Brain microvascular endothelial cell (primary cell): ENCODE results near the gene KLHL21.

Experiments used
- DNase-seq: peaks from one replicate; pipeline ENCODE4 v3.0.0-alpha.2; 2020
- H3K27ac ChIP-seq: fragments of 250-450 bp; sonication (Bioruptor Pico); 2 replicates; pipeline ENCODE4 v1.5.1; 2020; ENCODE audit warnings: mild to moderate bottlenecking, moderate library complexity
- H3K27me3 ChIP-seq: fragments of 250-450 bp; sonication (Bioruptor Pico); replicated peaks from 2 replicates; pipeline ENCODE4 v1.5.1; 2020; ENCODE audit warnings: mild to moderate bottlenecking
- H3K36me3 ChIP-seq: fragments of 250-450 bp; sonication (Bioruptor Pico); replicated peaks from 2 replicates; pipeline ENCODE4 v1.5.1; 2020; ENCODE audit warnings: mild to moderate bottlenecking
- H3K4me3 ChIP-seq: 2 replicates; pipeline ENCODE4 v1.5.1; 2011; ENCODE audit warnings: low read depth, mild to moderate bottlenecking, control low read depth, low read length, moderate library complexity
- in situ Hi-C: cut with HindIII; loops from 2 replicates; pipeline ENCODE4 v1.10.0; 2017; ENCODE audit warnings: low sequenced_read_pairs, low pct_ligation_motif_present
- TF ChIP-seq, protein P1 (sequence below): IDR thresholded peaks from 2 replicates; pipeline ENCODE4 v1.5.1; 2011; ENCODE audit warnings: low read depth, mild to moderate bottlenecking, moderate library complexity, low read length, control low read depth, inconsistent platforms; ENCODE audit errors: missing control alignments

The KLHL21 gene

DNA sequence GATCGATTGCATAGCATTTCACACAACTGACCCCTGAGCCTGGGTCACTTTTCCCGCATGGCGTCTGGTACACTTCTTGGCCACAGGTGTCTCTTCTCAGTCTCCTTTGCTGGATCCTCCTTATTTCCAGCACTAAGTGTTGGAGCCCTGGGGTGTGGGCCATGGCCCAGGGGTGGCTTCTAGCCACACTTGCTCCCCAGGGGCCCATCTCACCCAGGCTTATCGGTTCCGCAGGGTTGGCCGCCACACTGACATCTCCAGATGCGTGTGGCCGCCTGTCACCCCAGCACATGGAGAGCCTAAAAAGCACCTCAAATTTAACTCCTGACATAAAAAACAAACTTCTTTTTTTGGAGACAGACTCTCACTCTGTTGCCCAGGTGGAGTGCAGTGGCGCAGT is 24.4 kb upstream of the KLHL21 start:
- in situ Hi-C loops: no loop called here
- Histone ChIP-seq H3K27me3 (no peaks in the 10 kb centered on the region), H3K4me3 (no peak overlapping the region), H3K36me3 (peaks cover 34% of the 10 kb centered on the region), H3K27ac (no peak overlapping the region)
- TF ChIP-seq, protein P1, sequence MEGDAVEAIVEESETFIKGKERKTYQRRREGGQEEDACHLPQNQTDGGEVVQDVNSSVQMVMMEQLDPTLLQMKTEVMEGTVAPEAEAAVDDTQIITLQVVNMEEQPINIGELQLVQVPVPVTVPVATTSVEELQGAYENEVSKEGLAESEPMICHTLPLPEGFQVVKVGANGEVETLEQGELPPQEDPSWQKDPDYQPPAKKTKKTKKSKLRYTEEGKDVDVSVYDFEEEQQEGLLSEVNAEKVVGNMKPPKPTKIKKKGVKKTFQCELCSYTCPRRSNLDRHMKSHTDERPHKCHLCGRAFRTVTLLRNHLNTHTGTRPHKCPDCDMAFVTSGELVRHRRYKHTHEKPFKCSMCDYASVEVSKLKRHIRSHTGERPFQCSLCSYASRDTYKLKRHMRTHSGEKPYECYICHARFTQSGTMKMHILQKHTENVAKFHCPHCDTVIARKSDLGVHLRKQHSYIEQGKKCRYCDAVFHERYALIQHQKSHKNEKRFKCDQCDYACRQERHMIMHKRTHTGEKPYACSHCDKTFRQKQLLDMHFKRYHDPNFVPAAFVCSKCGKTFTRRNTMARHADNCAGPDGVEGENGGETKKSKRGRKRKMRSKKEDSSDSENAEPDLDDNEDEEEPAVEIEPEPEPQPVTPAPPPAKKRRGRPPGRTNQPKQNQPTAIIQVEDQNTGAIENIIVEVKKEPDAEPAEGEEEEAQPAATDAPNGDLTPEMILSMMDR: no peak
- DNase-seq: no peak

DNA sequence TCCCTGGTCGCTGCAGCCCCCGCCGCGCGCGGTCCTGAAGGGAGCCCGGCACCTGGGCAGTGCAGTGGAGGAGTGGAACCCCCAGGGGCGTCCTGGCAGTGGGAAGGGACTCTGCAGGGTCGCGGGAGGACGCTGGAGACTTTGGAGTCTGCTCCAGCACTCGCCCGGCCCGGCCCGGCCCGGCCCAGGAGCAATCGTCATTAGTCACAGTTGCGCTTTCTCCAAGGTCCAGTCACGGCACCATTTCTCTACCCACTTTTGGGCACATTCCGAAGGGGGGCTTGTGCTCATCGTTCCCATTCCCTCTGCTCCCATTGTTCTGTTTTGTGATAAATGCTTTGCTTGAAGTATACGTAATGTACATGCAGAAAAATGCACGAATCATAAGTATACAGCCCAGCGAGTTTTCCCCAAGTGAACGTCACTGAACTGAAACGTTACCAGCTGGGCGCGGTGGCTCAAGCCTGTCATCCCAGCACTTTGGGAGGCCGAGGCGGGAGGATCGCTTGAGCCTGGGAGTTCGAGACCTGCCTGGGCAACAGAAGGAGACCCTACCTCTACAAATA is 23.0 kb upstream of the KLHL21 start:
- H3K27me3 ChIP-seq: no peaks in the 10 kb centered on the region
- H3K36me3 ChIP-seq: peaks cover 33% of the 10 kb centered on the region
- in situ Hi-C loops: no loop called here
- peak; percentile 41 for DNase-seq
- TF ChIP-seq, protein P1: peak; percentile 17
- H3K4me3 ChIP-seq: peak overlapping the region; percentile 75
- peak overlapping the region; percentile 36 for H3K27ac ChIP-seq

DNA sequence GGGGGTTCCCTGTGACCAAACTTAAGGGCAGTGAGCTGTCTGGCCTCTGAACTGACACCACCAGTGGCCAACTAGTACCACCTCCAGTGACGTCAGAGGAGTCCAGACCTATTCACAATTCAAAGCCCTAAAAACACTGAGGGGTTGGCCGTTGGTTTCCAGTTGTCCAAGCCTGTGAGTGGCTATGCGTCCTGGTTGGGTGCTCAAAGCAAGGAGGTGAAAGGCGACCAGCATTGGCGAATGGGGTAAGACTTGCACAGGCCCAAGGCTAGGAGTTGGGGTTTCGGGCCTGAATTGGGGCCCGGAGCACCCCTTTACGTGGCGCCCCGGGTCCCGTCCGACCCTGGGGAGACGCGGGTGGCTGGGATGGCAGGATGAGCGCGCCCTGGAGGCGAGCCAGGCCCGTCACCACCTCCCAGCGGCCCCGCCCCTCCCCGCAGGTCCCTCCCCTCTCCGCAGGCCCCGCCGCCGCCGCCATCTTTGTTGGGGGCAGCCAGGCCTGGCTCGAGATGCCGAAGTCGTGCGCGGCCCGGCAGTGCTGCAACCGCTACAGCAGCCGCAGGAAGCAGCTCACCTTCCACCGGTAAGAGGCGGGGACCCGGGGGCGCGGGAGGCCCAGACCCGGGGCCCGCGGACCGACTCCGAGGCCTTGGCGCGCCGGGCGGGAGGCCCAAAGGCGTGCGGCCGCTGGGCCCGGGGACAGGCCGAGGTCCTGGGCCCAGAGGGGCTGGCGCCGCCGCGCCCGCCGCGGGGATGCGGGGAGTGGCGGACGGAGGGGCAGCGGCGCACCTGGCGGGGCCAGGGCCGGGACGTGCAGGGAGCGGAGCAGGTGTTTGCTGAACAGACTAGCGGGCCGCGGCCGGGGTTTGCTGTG is 22.3 kb upstream of the KLHL21 start, which contains the start of gene THAP3:
TSS of gene THAP3 (plus strand) at position 159 of the 874 bp plus-strand sequence. CDS start at position 510, 351 bp downstream.
- in situ Hi-C loops: no loop called here
- Histone ChIP-seq H3K27ac (peak within 1 kb of the TSS; percentile 36), H3K4me3 (peak within 1 kb of the TSS; percentile 75), H3K27me3 (no peaks in the 10 kb centered on the region), H3K36me3 (peaks cover 37% of the 10 kb centered on the region)
- DNase-seq: peak; percentile 61
- TF ChIP-seq, protein P1: no peak

DNA sequence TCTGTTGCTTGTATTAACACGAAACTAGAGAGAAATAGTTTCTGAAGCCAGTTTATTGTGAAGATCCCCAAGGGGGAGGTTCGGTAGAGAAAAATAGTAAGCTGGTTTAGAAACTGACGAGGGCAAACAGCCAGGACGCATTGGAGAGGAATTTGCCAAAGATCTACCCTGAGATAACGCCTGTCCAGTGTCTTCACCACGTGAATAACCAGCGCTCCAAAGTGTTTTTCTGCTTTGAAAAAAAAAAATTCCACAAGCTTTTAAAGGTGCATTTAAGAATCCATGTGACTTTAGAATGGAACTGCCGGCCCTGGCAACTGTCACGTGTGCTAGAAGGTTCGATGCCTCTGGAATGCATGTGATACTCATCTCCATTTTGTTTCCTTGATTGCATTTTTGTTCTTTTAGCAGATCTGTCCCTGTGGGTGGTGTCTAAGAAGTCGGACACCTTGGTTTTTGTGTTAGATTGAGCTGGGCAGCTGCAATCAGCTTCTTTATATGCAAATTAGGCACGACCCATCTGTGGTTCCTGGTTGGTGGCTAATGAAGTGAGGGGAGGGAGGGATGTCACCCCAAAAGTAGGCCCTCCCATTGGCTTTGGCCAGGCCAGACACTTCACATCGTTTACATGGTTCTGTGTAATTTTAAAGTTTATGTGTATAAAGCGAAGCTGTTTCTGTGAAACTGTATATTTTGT is 20.7 kb upstream of the KLHL21 start:
- in situ Hi-C loops: no loop called here
- H3K4me3 ChIP-seq: no peak overlapping the region
- peaks cover 38% of the 10 kb centered on the region for H3K36me3 ChIP-seq
- no peak for DNase-seq
- H3K27me3 ChIP-seq: no peaks in the 10 kb centered on the region
- H3K27ac ChIP-seq: no peak overlapping the region
- TF ChIP-seq, protein P1: no peak

DNA sequence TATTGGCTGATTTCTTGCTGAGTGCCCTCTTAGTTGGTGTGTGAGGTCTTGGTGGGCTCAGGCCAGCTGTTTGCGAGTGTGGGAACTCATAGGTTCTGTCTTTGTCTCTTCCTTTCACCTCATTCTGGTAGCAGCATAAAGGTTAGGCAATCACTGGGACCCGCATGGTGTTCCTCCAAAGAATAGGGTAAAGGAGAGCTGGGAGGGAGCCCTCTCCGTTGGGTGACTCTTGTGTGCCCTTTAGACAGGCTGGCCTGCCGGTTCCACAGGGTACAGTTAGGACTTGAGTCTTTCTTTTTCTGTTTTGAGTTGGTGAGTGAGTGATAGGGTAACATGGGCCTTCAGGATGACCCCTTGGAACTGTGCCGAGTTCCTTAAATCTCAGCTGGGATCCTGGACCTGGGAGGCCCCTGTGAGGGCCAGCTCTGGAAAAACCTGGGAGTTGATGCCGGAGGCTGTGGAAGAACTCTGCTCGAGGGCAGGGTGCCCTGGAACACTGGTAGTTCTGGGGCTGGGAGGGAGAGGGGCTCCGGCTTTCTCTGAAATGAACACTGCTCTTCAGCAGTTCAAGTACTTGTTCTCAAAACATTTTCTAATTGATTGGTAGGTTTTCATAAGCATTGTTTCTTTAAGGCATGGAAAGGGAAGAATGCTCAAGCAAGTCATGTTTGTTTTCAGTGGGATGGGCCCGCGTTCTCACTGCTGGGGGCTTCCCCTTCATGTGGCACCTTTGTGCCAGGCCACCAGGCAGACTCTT is 19.9 kb upstream of the KLHL21 start:
- TF ChIP-seq, protein P1: no peak
- Histone ChIP-seq H3K4me3 (no peak overlapping the region), H3K27ac (no peak overlapping the region), H3K36me3 (peaks cover 40% of the 10 kb centered on the region), H3K27me3 (no peaks in the 10 kb centered on the region)
- in situ Hi-C loops: no loop called here
- no peak for DNase-seq
